Mesothelial cell of epicardium (in vitro differentiated cells): ENCODE results near the gene NPHS1. TPM values are rescaled to one million over a fixed set of nuclear protein-coding genes. Genes with fewer than 3 reads are reported as not detected.

Source experiments
- DNase-seq, 2 experiments: peaks; one replicate each; pipeline ENCODE4 v3.0.0; 2021; ENCODE audit warnings: low spot score in 2 of 2; ENCODE audit not compliant: unreplicated experiment in 2 of 2
- H3K27ac Mint-ChIP-seq: 2 replicates; pipeline ENCODE4 v1.8.0; 2021; ENCODE audit warnings: mixed read lengths
- H3K27me3 Mint-ChIP-seq: 2 replicates; pipeline ENCODE4 v1.8.0; 2021; ENCODE audit warnings: low read depth, mixed read lengths
- H3K36me3 Mint-ChIP-seq: 2 replicates; pipeline ENCODE4 v1.8.0; 2021; ENCODE audit warnings: mixed read lengths
- H3K4me1 Mint-ChIP-seq: 2 replicates; pipeline ENCODE4 v1.8.0; 2021; ENCODE audit warnings: mixed read lengths
- H3K4me3 Mint-ChIP-seq: 2 replicates; pipeline ENCODE4 v1.8.0; 2021; ENCODE audit warnings: mild to moderate bottlenecking, moderate library complexity, mixed read lengths
- H3K9me3 Mint-ChIP-seq: 2 replicates; pipeline ENCODE4 v1.8.0; 2021; ENCODE audit warnings: mixed read lengths
- CTCF ChIP-seq: fragments of 200-600 bp; sonication (generic); IDR thresholded peaks from one replicate; pipeline ENCODE4 v1.5.0; 2021; ENCODE audit warnings: antibody characterized with exemption; ENCODE audit not compliant: unreplicated experiment
- total RNA-seq: library from RNA; stranded (reverse); gene quantifications from 3 replicates; pipeline ENCODE4 v1.2.1, GENCODE V29; 2021

Gene NPHS1
- total RNA-seq, 1 donor from 2014 or later = 0.72 TPM

- H3K27ac Mint-ChIP-seq = no peak overlapping the region
- no peak overlapping the region for H3K4me3 Mint-ChIP-seq
- peaks cover 18% of the 10 kb centered on the region for H3K36me3 Mint-ChIP-seq
- TF ChIP-seq CTCF = no peak
- no peak for DNase-seq
- H3K4me1 Mint-ChIP-seq = no peaks in the 10 kb centered on the region
- peaks cover 4% of the 10 kb centered on the region for H3K27me3 Mint-ChIP-seq
- H3K9me3 Mint-ChIP-seq = no peaks in the 10 kb centered on the region
These were observed 68.6 kb downstream of the NPHS1 start for GRCh38 chr19:35783469-35784434.

- no peak for TF ChIP-seq CTCF
- H3K4me3 Mint-ChIP-seq = no peak overlapping the region
- DNase-seq = no peak
- peaks cover 4% of the 10 kb centered on the region for H3K27me3 Mint-ChIP-seq
- no peaks in the 10 kb centered on the region for H3K9me3 Mint-ChIP-seq
- peaks cover 18% of the 10 kb centered on the region for H3K36me3 Mint-ChIP-seq
- H3K27ac Mint-ChIP-seq = no peak overlapping the region
- H3K4me1 Mint-ChIP-seq = no peaks in the 10 kb centered on the region
These were observed 69.7 kb downstream of the NPHS1 start for GRCh38 chr19:35782589-35782988.

GRCh38 chr19:35781650-35782049, 70.7 kb downstream of the NPHS1 start:
- H3K27me3 Mint-ChIP-seq = peaks cover 4% of the 10 kb centered on the region
- DNase-seq = no peak
- H3K27ac Mint-ChIP-seq = no peak overlapping the region
- no peaks in the 10 kb centered on the region for H3K9me3 Mint-ChIP-seq
- H3K4me3 Mint-ChIP-seq = no peak overlapping the region
- peaks cover 9% of the 10 kb centered on the region for H3K4me1 Mint-ChIP-seq
- peaks cover 18% of the 10 kb centered on the region for H3K36me3 Mint-ChIP-seq
- TF ChIP-seq CTCF = no peak

- no peak for DNase-seq
- H3K4me3 Mint-ChIP-seq = no peak overlapping the region
- no peak overlapping the region for H3K27ac Mint-ChIP-seq
- no peaks in the 10 kb centered on the region for H3K9me3 Mint-ChIP-seq
- H3K36me3 Mint-ChIP-seq = peaks cover 18% of the 10 kb centered on the region
- no peak for TF ChIP-seq CTCF
- peaks cover 16% of the 10 kb centered on the region for H3K4me1 Mint-ChIP-seq
- peaks cover 4% of the 10 kb centered on the region for H3K27me3 Mint-ChIP-seq
These were observed 71.6 kb downstream of the NPHS1 start for GRCh38 chr19:35780717-35781116.

GRCh38 chr19:35780058-35780457, 72.2 kb downstream of the NPHS1 start:
- no peak for TF ChIP-seq CTCF
- Mint-ChIP-seq H3K27me3 (peaks cover 4% of the 10 kb centered on the region), H3K36me3 (peaks cover 18% of the 10 kb centered on the region), H3K9me3 (no peaks in the 10 kb centered on the region), H3K4me1 (peaks cover 17% of the 10 kb centered on the region), H3K4me3 (no peak overlapping the region), H3K27ac (no peak overlapping the region)
- no peak for DNase-seq
